ENCODE results near the gene SETDB2.
A peak's percentile ranks its signal among the peaks of the same experiment; 100 is the strongest.
"Not testable (repeated sequence)": the region's sequence is repeated elsewhere in the genome, so short reads cannot be mapped to it uniquely, and the experiment has no call there.

Gene SETDB2

GRCh38 chr13:49488563-49488962 lies 44.5 kb downstream of the SETDB2 start:
- no peak overlapping the region for H3K4me3 ChIP-seq (ENCODE audit: low read depth, low read length)
- DNase-seq (ENCODE audit: low read depth), result no peak
- TF ChIP-seq CTCF (IDR thresholded peaks at IDR 0.05; ENCODE audit: control insufficient read depth, extremely low read depth, insufficient read depth), result no peak

- no peak overlapping the region for H3K4me3 ChIP-seq (ENCODE audit: low read depth, low read length)
- no peak for DNase-seq (ENCODE audit: low read depth)
- no peak for TF ChIP-seq CTCF (IDR thresholded peaks at IDR 0.05; ENCODE audit: control insufficient read depth, extremely low read depth, insufficient read depth)
Observed at GRCh38 chr13:49494645-49495044, 50.6 kb downstream of the SETDB2 start.

DNA sequence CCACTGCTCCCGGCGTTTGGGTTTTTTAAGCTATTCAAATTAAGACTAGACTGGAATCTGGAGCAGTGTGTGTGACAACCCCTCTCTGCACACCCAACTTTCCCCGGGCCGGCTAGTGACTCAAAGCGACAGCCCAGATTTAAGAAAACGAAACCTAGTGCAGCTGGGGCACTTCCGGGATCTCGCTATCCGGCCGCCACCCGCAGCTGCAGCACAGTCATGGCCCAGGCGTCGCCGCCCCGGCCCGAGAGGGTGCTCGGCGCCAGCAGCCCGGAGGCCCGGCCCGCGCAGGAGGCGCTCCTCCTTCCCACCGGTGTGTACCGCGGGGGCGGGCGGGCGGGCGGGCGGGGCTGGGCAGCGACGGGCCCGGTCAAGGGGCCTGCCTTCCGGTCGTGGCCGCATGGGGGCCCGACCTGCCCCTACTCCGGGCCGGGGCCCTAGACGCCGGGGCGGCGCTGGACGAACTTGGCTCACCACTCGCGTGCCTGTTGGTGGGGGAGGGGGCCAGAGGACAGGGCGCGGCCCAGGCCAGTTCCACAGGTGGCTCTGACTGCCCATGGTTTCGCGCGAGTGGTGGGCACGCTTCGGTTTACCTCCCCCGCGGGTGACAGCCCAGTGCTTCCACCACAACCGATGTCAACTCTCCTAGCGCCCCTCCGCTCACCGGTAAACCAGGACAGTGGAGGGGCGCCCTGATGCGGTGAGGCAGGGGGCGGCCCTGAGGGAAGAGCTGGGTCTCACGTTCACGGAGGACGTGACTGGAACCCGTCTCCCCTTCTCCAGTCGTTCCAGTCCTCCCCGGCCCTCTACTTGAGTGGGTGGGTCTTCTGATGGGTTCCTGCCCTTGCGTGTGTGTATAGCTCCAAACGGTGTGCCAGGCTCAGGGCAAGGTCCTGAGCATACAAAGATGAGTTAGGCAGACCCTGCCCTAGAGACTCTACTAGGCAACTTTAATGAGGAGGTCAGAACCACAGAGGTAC lies 52.0 kb downstream of the SETDB2 start, which contains the start of gene PHF11:
Gene PHF11 (plus strand): TSS at position 171 of the 980 bp plus-strand sequence. CDS start 49 bp downstream, at position 220.
- peak within 1 kb of the TSS; percentile 27 for H3K4me3 ChIP-seq (ENCODE audit: low read depth, low read length)
- DNase-seq (ENCODE audit: low read depth), result no peak
- TF ChIP-seq CTCF (IDR thresholded peaks at IDR 0.05; ENCODE audit: control insufficient read depth, extremely low read depth, insufficient read depth), result no peak

GRCh38 chr13:49496837-49497236 lies 52.8 kb downstream of the SETDB2 start:
- DNase-seq (ENCODE audit: low read depth); H3K4me3 ChIP-seq (ENCODE audit: low read depth, low read length): not testable (repeated sequence)

DNA sequence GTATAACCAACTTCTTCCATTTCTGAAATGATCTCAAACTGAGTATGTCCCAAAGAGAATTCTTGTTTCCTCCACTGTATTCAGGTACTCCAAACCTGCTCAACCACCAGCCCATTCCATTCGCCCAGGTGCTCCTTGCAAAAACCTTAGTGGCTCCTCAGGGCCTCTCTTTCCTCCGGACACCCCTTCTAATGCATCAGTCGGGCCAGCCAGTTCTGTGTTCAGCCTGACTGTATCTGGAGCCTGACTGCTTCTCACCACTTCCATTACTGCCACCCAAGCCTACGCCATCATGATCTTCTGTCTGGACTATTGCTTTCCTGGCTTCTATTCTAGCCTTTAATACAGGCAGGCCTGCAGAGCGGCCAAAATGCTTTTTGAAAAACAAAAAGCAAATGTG lies 53.2 kb downstream of the SETDB2 start:
- no peak for DNase-seq (ENCODE audit: low read depth)
- TF ChIP-seq CTCF (IDR thresholded peaks at IDR 0.05; ENCODE audit: control insufficient read depth, extremely low read depth, insufficient read depth), result no peak
- H3K4me3 ChIP-seq (ENCODE audit: low read depth, low read length), result no peak overlapping the region

GRCh38 chr13:49498206-49498605 lies 54.1 kb downstream of the SETDB2 start:
- no peak for DNase-seq (ENCODE audit: low read depth)
- TF ChIP-seq CTCF (IDR thresholded peaks at IDR 0.05; ENCODE audit: control insufficient read depth, extremely low read depth, insufficient read depth), result no peak
- no peak overlapping the region for H3K4me3 ChIP-seq (ENCODE audit: low read depth, low read length)

DNA sequence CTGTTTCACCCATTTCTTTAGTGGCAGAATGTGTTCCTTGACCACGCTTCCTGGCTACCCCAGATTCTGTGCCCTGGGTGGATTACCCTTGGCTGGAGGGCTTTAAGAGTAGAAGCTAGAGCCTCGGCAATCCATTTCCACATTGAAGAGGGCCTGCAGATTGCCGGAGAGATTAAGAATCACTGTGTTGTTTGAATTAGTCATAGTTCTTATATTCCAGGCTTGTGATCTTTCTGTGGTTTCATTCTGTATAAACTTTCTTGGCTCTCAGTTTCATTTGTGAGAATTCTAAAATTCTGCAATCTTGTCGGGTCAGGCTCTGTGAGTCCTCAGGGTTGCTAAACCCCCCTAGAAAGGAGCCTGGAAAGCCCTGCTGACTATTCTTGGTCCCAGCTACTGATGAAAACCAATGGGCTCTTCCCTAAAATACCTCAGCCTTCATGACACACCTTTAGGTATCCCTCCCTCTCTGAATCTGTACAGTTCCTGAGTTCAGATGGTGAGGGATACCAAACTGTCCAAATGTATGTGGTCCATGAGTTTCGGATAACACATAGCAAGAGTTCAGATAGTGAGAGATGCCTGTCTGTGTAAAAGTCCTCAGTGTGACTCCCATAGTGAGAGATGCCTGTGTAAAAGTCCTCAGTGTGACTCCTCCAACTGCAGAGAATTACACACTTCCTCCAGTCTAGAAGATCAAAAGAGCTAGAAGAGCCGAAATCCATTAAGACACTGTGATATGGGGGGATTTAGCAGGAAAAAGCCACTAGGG lies 56.0 kb downstream of the SETDB2 start:
- H3K4me3 ChIP-seq (ENCODE audit: low read depth, low read length), result no peak overlapping the region
- no peak for TF ChIP-seq CTCF (IDR thresholded peaks at IDR 0.05; ENCODE audit: control insufficient read depth, extremely low read depth, insufficient read depth)
- DNase-seq (ENCODE audit: low read depth), result no peak
